ENCODE data around the gene KAT14.

DNA sequence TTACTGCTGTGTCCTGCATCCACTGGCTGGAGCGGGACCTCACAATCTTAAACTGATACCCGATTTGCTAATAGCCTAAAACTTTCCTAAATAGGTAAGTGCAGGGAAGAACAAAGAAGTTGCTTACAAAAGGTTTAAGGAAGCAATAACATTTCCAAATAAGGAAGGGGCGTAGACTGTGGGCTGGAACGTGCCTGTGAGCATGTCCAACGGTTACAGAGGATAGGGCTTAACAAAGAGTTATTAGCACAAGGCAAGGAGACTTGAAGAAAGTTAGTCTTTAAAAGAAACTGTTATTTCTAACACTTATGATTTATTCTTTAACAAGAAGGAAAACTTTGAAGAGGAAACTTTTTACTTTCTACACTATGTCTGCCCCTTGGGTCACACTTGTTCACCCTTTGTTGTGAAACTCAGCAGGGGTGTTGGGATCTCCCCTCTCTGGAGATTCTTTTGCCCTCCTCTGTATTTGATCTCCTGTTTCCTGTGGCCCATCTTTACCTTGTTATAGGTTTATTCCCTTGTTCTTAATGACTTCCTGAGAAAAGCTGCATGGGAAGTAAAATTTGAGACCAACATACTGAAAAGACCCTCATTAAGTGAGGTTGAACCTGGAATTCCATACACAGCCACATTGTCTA is 28.7 kb downstream of the KAT14 start:
- TF ChIP-seq, protein P1, sequence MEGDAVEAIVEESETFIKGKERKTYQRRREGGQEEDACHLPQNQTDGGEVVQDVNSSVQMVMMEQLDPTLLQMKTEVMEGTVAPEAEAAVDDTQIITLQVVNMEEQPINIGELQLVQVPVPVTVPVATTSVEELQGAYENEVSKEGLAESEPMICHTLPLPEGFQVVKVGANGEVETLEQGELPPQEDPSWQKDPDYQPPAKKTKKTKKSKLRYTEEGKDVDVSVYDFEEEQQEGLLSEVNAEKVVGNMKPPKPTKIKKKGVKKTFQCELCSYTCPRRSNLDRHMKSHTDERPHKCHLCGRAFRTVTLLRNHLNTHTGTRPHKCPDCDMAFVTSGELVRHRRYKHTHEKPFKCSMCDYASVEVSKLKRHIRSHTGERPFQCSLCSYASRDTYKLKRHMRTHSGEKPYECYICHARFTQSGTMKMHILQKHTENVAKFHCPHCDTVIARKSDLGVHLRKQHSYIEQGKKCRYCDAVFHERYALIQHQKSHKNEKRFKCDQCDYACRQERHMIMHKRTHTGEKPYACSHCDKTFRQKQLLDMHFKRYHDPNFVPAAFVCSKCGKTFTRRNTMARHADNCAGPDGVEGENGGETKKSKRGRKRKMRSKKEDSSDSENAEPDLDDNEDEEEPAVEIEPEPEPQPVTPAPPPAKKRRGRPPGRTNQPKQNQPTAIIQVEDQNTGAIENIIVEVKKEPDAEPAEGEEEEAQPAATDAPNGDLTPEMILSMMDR (IDR thresholded peaks at IDR 0.05): no peak
- no peak for TF ChIP-seq POLR2A (IDR thresholded peaks at IDR 0.05)
- TF ChIP-seq EP300 (IDR thresholded peaks at IDR 0.05): no peak

Measured in tibial nerve (tissue), 4 donors.